ENCODE data around the gene DAZAP1. TPM values are rescaled to one million over a fixed set of nuclear protein-coding genes. Genes with fewer than 3 reads are reported as not detected.
"Not testable (repeated sequence)": the region's sequence is repeated elsewhere in the genome, so short reads cannot be mapped to it uniquely, and the experiment has no call there.

Gene DAZAP1
- total and polyA plus RNA-seq, 5 experiments from 2014 or later = 5.9 to 166 (median 8.5) TPM

DNA sequence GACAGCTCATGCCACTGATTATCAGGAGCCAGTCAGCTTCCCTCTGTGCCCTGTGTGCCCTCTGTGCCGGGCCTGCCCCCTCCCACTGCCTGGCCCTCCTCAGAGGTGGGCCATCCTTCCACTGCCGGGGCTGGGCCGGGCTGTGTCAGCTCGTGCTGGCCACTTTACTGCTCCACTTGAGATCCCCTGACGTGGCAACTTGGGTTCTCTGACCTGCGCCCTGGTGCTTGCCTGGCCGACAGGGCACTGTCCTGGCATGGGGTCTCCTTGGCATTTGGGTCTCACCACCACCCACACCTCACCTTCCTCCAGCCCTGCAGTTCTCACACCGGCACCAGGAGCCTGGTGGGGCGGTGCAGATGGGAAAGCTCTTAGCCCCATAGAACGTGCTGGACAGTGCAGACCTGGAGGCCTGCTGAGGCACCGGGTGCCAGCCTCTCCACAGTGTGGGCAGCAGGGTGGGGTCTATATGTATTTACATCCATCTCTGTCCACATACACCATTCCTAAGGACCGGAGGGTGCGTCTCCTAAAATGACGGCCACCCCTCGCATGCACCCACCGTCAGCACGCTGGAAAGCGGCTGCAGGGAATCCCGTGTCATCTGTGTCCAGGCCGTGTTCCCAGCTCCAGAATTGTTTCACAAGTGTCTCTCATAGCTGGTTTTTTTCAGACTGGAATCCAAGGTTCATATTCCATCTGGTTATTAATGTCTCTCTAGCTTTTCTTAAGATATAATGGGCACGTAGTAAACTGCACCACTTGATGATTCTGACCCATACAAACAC, 11.8 kb downstream of the DAZAP1 start:
- Mint-ChIP-seq H3K36me3 (peaks cover 0 to 78% (median 12%) of the 10 kb centered on the region in 3 donors), H3K27ac (peak overlapping the region in 1 of 10 donors; percentile 53), H3K4me1 (peaks cover 16 to 38% (median 32%) of the 10 kb centered on the region in 4 donors), H3K9me3 (no peaks in the 10 kb centered on the region), H3K27me3 (no peaks in the 10 kb centered on the region), H3K4me3 (peak overlapping the region in 2 of 10 donors; percentile 1 to 22)
- ATAC-seq (no peak), DNase-seq (no peak)
- POLR2A ChIA-PET = interaction anchor here (2.1 kb wide), 1 partner anchor 10 kb away, joined by 6 read pairs; no protein-coding TSS in a partner anchor

DNA sequence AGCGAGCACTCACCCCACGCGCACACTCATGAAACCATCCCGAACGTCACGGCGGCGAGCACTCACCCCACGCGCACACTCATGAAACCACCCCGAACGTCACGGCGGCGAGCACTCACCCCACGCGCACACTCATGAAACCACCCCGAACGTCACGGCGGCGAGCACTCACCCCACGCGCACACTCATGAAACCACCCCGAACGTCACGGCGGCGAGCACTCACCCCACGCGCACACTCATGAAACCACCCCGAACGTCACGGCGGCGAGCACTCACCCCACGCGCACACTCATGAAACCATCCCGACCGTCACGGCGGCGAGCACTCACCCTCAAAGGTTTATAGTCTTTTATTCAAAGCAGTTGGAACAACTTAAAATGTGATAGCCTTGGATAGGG, 12.7 kb downstream of the DAZAP1 start:
- not testable (repeated sequence) for DNase-seq, H3K9me3 Mint-ChIP-seq, ATAC-seq, H3K4me3 Mint-ChIP-seq, H3K27ac Mint-ChIP-seq, H3K27me3 Mint-ChIP-seq
- peaks cover 0 to 78% (median 14%) of the 10 kb centered on the region in 3 donors for H3K36me3 Mint-ChIP-seq
- H3K4me1 Mint-ChIP-seq = peaks cover 13 to 30% (median 26%) of the 10 kb centered on the region in 4 donors
- POLR2A ChIA-PET = interaction anchor here (1.0 kb wide), 1 partner anchor 11 kb away, joined by 3 read pairs; no protein-coding TSS in a partner anchor

GRCh38 chr19:1420590-1420989, 13.2 kb downstream of the DAZAP1 start:
- DNase-seq (no peak), ATAC-seq (no peak)
- Mint-ChIP-seq H3K36me3 (peaks cover 0 to 79% (median 15%) of the 10 kb centered on the region in 3 donors), H3K4me3 (no peak overlapping the region), H3K27ac (no peak overlapping the region), H3K9me3 (no peaks in the 10 kb centered on the region), H3K4me1 (peaks cover 11 to 26% (median 21%) of the 10 kb centered on the region in 4 donors), H3K27me3 (no peaks in the 10 kb centered on the region)
- POLR2A ChIA-PET = interaction anchor here (1.0 kb wide), 1 partner anchor 12 kb away, joined by 3 read pairs; no protein-coding TSS in a partner anchor

GRCh38 chr19:1421218-1421957, 14.0 kb downstream of the DAZAP1 start:
- POLR2A ChIA-PET = interaction anchor here (1.0 kb wide), 1 partner anchor 13 kb away, joined by 3 read pairs; no protein-coding TSS in a partner anchor
- no peaks in the 10 kb centered on the region for H3K27me3 Mint-ChIP-seq
- H3K36me3 Mint-ChIP-seq = peaks cover 0 to 80% (median 14%) of the 10 kb centered on the region in 3 donors
- no peak for DNase-seq
- no peak overlapping the region for H3K4me3 Mint-ChIP-seq
- no peaks in the 10 kb centered on the region for H3K9me3 Mint-ChIP-seq
- no peak for ATAC-seq
- no peak overlapping the region for H3K27ac Mint-ChIP-seq
- H3K4me1 Mint-ChIP-seq = peaks cover 7 to 18% (median 13%) of the 10 kb centered on the region in 4 donors

GRCh38 chr19:1421958-1422305, 14.5 kb downstream of the DAZAP1 start:
- peak in 1 of 10 donors; percentile 59 for DNase-seq
- no peaks in the 10 kb centered on the region for H3K27me3 Mint-ChIP-seq
- peaks cover 4 to 14% (median 8%) of the 10 kb centered on the region in 4 donors for H3K4me1 Mint-ChIP-seq
- peaks cover 0 to 83% (median 14%) of the 10 kb centered on the region in 3 donors for H3K36me3 Mint-ChIP-seq
- H3K27ac Mint-ChIP-seq = no peak overlapping the region
- no peak overlapping the region for H3K4me3 Mint-ChIP-seq
- POLR2A ChIA-PET = no interaction called here
- no peak for ATAC-seq
- H3K9me3 Mint-ChIP-seq = no peaks in the 10 kb centered on the region

GRCh38 chr19:1422360-1422759, 15.0 kb downstream of the DAZAP1 start:
- Mint-ChIP-seq H3K9me3 (no peaks in the 10 kb centered on the region), H3K4me1 (peaks cover 2 to 10% (median 4%) of the 10 kb centered on the region in 4 donors), H3K4me3 (no peak overlapping the region), H3K36me3 (peaks cover 0 to 81% (median 14%) of the 10 kb centered on the region in 3 donors), H3K27me3 (no peaks in the 10 kb centered on the region), H3K27ac (no peak overlapping the region)
- no peak for ATAC-seq
- POLR2A ChIA-PET = no interaction called here
- DNase-seq = no peak

- no peaks in the 10 kb centered on the region for H3K9me3 Mint-ChIP-seq
- H3K27me3 Mint-ChIP-seq = no peaks in the 10 kb centered on the region
- no peak overlapping the region for H3K27ac Mint-ChIP-seq
- peaks cover 0 to 76% (median 14%) of the 10 kb centered on the region in 3 donors for H3K36me3 Mint-ChIP-seq
- DNase-seq (no peak), ATAC-seq (no peak)
- POLR2A ChIA-PET = no interaction called here
- no peak overlapping the region for H3K4me3 Mint-ChIP-seq
- H3K4me1 Mint-ChIP-seq = peaks cover 0 to 6% (median 0%) of the 10 kb centered on the region in 4 donors
Measured at GRCh38 chr19:1422943-1423342, 15.6 kb downstream of the DAZAP1 start.

DNA sequence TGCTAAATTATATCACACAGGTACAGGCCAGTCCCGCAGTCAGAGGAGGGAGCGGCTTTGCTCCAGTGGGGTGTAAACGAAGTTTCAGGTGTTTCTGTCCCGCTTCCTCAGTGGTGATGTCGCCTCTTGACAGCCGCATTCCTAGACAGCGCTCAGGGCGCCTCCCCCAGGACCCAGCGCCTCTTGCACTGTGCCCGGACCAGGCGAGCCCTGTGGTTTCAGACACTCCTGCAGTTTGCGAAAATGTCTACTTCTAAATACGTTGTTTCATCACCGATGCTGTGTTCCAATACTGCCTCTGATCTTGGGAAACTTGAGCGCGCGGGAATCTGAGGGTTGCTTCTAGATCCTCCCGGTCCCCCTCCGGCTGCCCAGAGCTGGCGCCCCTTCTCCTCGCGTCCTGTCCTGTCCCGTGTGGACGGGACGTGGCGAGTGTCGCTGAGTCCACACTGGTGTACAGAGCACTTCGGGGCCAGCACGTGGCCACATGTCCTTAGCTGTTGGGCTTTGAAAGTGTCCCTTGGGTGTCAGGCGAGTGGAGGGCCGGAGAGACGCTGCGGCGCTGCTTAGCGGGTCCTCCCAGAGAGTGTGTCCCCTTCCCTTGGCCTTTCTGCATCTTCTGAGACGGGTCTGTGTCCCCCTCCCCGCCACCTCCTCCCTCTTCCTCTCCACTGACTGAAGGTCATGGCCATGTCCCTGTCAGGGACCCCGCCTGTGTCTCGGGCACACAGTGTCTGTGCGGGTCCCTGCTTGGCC, 16.2 kb downstream of the DAZAP1 start:
- DNase-seq (no peak), ATAC-seq (no peak)
- Mint-ChIP-seq H3K36me3 (peaks cover 0 to 74% (median 14%) of the 10 kb centered on the region in 3 donors), H3K4me3 (no peak overlapping the region), H3K9me3 (no peaks in the 10 kb centered on the region), H3K27ac (peak overlapping the region in 1 of 10 donors; percentile 29), H3K27me3 (no peaks in the 10 kb centered on the region), H3K4me1 (peaks cover 0 to 2% (median 0%) of the 10 kb centered on the region in 4 donors)
- POLR2A ChIA-PET = no interaction called here

DNA sequence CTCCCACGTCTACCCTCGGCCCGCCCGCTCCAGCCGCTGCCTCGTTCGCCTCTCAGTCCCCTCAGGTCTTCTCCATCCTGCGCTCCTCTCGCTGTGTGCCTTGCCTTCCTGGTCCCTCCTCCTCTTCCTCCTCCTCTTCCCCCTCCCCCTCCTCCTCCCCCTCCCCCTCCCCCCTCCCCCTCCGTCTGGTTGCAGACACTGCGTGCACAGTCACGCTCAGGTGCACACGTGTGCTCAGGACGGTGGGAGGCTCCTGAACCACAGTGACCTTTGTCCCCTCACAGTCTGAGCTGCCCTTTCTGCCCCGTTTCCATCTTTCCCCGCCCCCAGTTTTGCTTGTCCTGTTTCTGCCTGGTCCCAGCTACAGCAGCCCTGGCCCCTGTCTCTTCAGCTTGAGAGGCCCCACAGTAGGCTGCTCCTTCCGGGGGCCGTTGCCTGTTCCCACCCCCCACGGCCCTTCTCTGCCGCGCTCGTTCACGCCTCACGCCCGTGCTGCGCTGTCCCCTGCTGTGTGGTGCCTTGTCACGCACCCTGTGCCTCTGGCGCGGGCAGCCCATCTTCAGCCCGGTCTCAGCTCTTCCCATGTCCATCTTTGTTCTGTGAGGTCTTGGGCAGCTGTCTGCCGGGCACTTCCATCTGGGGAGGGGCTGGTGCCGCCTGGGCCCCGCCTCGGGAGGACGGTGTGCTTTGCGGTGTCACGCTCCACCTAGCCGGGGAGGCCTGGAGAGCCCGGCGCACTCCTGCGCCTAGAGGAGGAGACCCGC, 17.0 kb downstream of the DAZAP1 start:
- Mint-ChIP-seq H3K4me1 (peaks cover 0 to 2% (median 0%) of the 10 kb centered on the region in 4 donors), H3K36me3 (peaks cover 0 to 67% (median 13%) of the 10 kb centered on the region in 3 donors), H3K9me3 (no peaks in the 10 kb centered on the region), H3K4me3 (no peak overlapping the region), H3K27ac (peak overlapping the region in 1 of 10 donors; percentile 44), H3K27me3 (no peaks in the 10 kb centered on the region)
- ATAC-seq = no peak
- no peak for DNase-seq
- POLR2A ChIA-PET = no interaction called here

DNA sequence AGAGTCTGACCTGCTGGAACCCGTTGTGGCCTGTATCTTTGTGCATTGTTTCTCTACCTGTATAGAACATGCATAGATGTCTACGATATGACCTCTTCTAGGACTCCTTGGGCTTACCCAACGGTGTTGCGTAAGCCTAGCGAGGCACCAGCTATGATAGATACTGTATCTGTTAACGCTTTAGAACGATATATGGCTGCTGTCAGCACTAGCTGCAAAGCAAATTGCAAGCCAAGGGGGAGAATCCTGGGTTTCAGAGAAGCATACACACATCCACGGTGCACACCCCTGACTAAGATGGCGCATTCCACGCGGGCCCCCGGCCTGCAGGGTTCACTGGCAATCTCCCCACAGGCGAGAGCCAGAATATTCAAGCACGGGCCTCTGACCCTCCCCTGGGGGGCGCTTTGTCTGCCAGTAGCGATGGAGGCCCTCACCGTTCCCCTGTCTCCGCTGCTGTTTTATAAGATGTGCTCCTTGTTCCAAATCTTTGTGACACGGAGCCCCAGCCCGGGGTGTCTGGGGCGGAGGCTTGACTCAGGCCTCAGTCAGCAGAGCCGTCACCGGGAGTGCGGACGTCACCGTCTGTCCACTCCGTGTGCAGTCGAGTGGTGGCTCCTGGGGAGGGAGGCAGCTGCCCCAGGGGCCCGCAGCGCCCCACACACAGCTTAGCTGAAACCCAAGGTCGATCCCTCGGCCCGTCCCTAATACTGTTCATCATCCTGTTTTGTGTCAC, 17.9 kb downstream of the DAZAP1 start:
- Mint-ChIP-seq H3K4me1 (peaks cover 0 to 2% (median 0%) of the 10 kb centered on the region in 4 donors), H3K36me3 (peaks cover 0 to 66% (median 11%) of the 10 kb centered on the region in 3 donors), H3K9me3 (no peaks in the 10 kb centered on the region), H3K27ac (peak overlapping the region in 2 of 10 donors; percentile 17 to 49), H3K27me3 (no peaks in the 10 kb centered on the region), H3K4me3 (no peak overlapping the region)
- POLR2A ChIA-PET = no interaction called here
- no peak for DNase-seq
- ATAC-seq = no peak

GRCh38 chr19:1425902-1426301, 18.5 kb downstream of the DAZAP1 start:
- no peak overlapping the region for H3K4me3 Mint-ChIP-seq
- no peak overlapping the region for H3K27ac Mint-ChIP-seq
- H3K9me3 Mint-ChIP-seq = no peaks in the 10 kb centered on the region
- POLR2A ChIA-PET = no interaction called here
- ATAC-seq (no peak), DNase-seq (no peak)
- H3K27me3 Mint-ChIP-seq = no peaks in the 10 kb centered on the region
- H3K4me1 Mint-ChIP-seq = peaks cover 0 to under 1% (median 0%) of the 10 kb centered on the region in 4 donors
- peaks cover 0 to 68% (median 8%) of the 10 kb centered on the region in 3 donors for H3K36me3 Mint-ChIP-seq
